ENCODE data around the gene SRRT.

The SRRT gene

GRCh38 chr7:100829150-100829716 lies 45.7 kb upstream of the SRRT start:
- DNase-seq (ENCODE audit: low read depth): no peak
- TF ChIP-seq, protein P1, sequence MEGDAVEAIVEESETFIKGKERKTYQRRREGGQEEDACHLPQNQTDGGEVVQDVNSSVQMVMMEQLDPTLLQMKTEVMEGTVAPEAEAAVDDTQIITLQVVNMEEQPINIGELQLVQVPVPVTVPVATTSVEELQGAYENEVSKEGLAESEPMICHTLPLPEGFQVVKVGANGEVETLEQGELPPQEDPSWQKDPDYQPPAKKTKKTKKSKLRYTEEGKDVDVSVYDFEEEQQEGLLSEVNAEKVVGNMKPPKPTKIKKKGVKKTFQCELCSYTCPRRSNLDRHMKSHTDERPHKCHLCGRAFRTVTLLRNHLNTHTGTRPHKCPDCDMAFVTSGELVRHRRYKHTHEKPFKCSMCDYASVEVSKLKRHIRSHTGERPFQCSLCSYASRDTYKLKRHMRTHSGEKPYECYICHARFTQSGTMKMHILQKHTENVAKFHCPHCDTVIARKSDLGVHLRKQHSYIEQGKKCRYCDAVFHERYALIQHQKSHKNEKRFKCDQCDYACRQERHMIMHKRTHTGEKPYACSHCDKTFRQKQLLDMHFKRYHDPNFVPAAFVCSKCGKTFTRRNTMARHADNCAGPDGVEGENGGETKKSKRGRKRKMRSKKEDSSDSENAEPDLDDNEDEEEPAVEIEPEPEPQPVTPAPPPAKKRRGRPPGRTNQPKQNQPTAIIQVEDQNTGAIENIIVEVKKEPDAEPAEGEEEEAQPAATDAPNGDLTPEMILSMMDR (conservative IDR thresholded peaks at IDR 0.05; ENCODE audit: low read depth, low read length): no peak
- H3K4me3 ChIP-seq (ENCODE audit: low read depth, low read length): no peak overlapping the region

DNA sequence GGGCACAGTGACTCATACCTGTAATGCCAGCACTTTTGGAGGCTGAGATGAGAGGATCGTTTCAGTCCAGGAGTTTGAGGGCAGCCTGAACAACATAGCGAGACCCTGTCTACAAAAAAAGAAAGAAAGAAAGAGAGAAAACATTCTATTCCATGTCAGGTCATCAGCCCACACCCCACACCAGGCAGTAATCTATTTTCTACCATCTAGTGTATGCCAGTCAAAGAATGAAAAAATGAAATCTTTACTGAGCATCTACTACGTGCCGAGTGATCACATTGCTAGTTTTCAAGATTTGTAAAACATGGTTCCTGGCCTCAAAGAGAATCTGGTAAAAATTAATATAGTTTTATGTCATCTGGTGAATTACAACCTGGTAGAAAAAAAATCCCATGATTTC lies 44.5 kb upstream of the SRRT start:
- TF ChIP-seq, protein P1 (conservative IDR thresholded peaks at IDR 0.05; ENCODE audit: low read depth, low read length): no peak
- H3K4me3 ChIP-seq (ENCODE audit: low read depth, low read length): no peak overlapping the region
- no peak for DNase-seq (ENCODE audit: low read depth)

GRCh38 chr7:100832281-100832633 lies 42.6 kb upstream of the SRRT start:
- TF ChIP-seq, protein P1 (conservative IDR thresholded peaks at IDR 0.05; ENCODE audit: low read depth, low read length): no peak
- H3K4me3 ChIP-seq (ENCODE audit: low read depth, low read length): no peak overlapping the region

DNA sequence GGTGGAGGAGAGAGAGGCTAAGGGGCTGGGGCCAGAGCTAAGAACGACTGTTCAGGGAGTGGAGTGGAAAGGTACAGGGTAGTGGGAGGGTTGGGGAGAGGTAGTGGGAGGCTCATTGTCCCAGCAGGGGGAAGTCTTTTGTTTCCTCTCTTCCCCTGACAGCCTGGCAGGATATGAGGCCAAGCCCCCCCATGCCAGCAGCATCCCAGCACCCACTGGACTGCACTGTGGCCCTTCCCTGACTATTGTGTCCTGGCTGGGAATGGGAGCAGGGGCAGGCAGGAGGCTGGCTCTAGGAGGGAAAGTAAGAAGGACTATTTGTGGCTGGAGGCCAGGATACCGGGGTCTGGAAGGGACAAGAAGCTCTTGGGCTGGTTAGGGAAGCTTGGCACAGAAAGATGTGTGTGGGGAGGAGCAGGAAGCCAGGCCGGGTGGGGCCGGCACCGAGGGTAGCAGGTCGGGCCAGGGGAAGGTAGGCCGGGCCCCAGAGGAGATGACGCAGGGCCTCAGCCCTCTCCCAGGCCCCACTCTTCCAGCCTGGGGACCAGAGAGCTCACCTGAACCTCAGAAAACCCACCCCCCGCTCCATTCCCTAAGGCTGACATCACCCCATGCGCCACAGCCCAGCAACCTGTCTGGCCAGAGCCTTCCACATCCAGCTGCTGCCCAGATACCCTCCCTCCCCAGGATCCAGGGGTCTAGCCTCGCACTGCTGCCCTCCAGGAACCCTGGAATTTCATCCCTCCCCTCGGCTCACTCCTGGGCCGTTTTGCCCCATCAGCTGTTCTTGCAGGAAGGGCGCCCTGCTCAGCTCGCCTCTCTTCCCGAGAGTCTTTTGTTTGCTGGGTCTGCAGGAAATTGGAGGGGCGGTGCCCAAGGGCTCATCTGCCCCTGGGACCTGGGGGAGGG lies 38.7 kb upstream of the SRRT start:
- TF ChIP-seq, protein P1 (conservative IDR thresholded peaks at IDR 0.05; ENCODE audit: low read depth, low read length): no peak
- no peak overlapping the region for H3K4me3 ChIP-seq (ENCODE audit: low read depth, low read length)
- DNase-seq (ENCODE audit: low read depth): no peak

More at GRCh38 chr7:100832281-100832633, 42.6 kb upstream of the SRRT start:
- DNase-seq (ENCODE audit: low read depth): no peak

DNA sequence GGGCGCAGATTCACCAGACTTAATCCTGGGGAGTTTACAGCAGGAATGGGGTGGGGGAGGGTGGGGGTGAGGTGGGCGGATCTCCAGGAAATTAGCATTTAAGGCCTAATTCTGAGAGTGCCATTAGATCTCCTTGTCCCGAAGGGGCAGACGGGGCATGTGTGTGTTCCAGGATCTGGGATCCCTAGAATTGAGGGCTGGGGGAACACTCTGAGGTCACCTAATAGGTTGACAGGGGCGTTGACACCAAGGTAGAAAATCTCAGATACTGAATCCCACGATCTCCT lies 38.1 kb upstream of the SRRT start:
- no peak for DNase-seq (ENCODE audit: low read depth)
- peak overlapping the region; percentile 52 for H3K4me3 ChIP-seq (ENCODE audit: low read depth, low read length)
- TF ChIP-seq, protein P1 (conservative IDR thresholded peaks at IDR 0.05; ENCODE audit: low read depth, low read length): no peak

DNA sequence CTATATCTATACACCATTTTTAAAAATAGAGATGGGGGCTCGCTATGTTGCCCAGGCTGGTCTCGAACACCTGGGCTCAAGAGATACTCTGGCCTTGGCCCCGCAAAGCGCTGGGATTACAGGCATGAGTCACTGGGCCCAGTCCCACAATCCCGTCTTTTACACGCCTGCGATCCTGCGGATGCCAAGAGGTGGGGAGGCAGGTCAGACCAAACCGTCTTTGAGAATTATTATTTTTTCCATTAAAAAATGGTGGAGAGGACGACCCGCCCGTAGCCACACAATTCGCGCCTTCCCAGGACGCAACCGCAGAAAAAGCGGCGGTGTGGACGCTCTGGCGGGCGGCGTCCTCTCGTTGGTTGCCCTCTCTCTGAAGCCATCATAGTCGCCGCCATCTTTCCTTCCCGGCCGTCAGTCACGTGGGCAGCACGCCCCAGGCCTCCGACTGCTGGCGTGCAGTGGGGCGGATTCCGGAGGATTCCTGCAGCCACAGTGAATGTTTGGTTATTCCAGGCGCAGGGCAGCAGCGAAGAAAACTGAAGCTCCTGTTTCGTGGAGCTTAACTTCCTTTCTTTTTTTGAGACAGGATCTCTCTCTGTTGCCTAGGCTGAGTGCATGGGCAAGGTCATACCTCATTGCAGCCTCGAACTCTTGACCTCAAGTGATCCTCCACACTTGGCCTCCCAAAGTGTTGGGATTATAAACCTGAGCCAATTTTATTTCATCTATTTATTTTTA lies 37.6 kb upstream of the SRRT start:
- DNase-seq (ENCODE audit: low read depth): peak; percentile 94
- TF ChIP-seq, protein P1 (conservative IDR thresholded peaks at IDR 0.05; ENCODE audit: low read depth, low read length): no peak
- peak overlapping the region; percentile 52 for H3K4me3 ChIP-seq (ENCODE audit: low read depth, low read length)
